Measurements from ENCODE around the gene BICC1. TPM values are rescaled to one million over a fixed set of nuclear protein-coding genes. Genes with fewer than 3 reads are reported as not detected.

BICC1 gene
- total and polyA plus RNA-seq, 2 of the 8 experiments (the other 6 are each of a cell fraction or from before 2014, with no cell fraction given), result 0.20 to 0.73 TPM

DNA sequence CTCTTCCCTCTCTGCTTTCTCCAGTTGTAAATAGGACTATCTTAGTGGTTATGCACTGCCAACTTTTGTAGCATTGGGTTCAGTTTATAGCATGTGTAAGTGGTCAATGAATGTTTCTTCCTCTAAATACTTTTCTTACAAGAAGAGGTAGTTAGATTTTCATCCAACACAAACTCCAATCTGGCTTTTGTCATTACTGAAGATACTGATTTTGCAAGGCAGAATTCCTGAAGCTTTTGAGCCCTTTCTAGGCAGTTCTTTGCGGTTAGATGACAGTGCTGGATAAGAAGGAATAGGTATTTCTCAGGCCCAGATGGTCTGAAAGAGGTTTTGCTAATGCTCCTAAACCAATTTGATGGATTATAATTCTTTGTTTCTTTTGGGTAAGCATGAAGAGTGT lies 60.5 kb downstream of the BICC1 start:
- no peak overlapping the region for H3K4me3 ChIP-seq (ENCODE audit: extremely low read depth in 1 of 4, insufficient read depth in 2 of 4, low read depth in 3 of 4, low read length in 4 of 4)
- H3K27me3 ChIP-seq (replicated peaks in 1 of 4; ENCODE audit: control insufficient read depth in 3 of 4, extremely low read depth in 1 of 4, insufficient read depth in 3 of 4, low read length in 3 of 4), result no peaks in the 10 kb centered on the region
- no peaks in the 10 kb centered on the region for H3K36me3 ChIP-seq (ENCODE audit: control insufficient read depth in 2 of 4, insufficient read depth in 4 of 4, low read length in 3 of 4)
- H3K14ac ChIP-seq (ENCODE audit: insufficient read length), result no peak overlapping the region
- no peak overlapping the region for H2BK5ac ChIP-seq (ENCODE audit: low read depth, low read length)
- H2AK5ac ChIP-seq (ENCODE audit: low read depth, low read length), result no peak overlapping the region
- H2BK12ac ChIP-seq (ENCODE audit: low read depth, low read length), result no peak overlapping the region
- no peaks in the 10 kb centered on the region for H3K4me1 ChIP-seq (replicated peaks in 1 of 4; ENCODE audit: control insufficient read depth in 3 of 4, insufficient read depth in 4 of 4, low read length in 3 of 4)
- H4K20me1 ChIP-seq (replicated peaks in 1 of 2; ENCODE audit: control insufficient read depth in 1 of 2, insufficient read depth in 2 of 2, low read length in 2 of 2), result no peaks in the 10 kb centered on the region
- no peak overlapping the region for H3K56ac ChIP-seq (replicated peaks; ENCODE audit: insufficient read length, low read depth, low read length)
- H3K18ac ChIP-seq (ENCODE audit: extremely low read depth, low read length), result no peak overlapping the region
- no peak for FAIRE-seq
- no peaks in the 10 kb centered on the region for H3K23me2 ChIP-seq (ENCODE audit: low read depth, low read length)
- H3K4me2 ChIP-seq (ENCODE audit: insufficient read depth in 1 of 2, low read depth in 2 of 2, low read length in 2 of 2), result no peak overlapping the region
- no peak overlapping the region for H3K4ac ChIP-seq (replicated peaks; ENCODE audit: insufficient read length, low read depth, low read length)
- H3K9me3 ChIP-seq (ENCODE audit: insufficient read depth in 2 of 2, low read depth in 1 of 2, low read length in 1 of 2), result no peaks in the 10 kb centered on the region
- ChIA-PET CTCF (ENCODE audit: partially characterized antibody) (interaction anchor here (0.5 kb wide), 1 partner anchor 11 kb away, joined by 4 read pairs; no protein-coding TSS in a partner anchor), POLR2A (ENCODE audit: partially characterized antibody) (no interaction called here)
- H3K79me1 ChIP-seq (ENCODE audit: low read depth, low read length), result no peaks in the 10 kb centered on the region
- H2BK20ac ChIP-seq (ENCODE audit: low read length), result no peak overlapping the region
- TF ChIP-seq EP300 (IDR thresholded peaks at IDR 0.05; ENCODE audit: borderline replicate concordance in 1 of 2, low read depth in 2 of 2, low read length in 2 of 2) (no peak), ZNF274 (IDR thresholded peaks at IDR 0.05; ENCODE audit: borderline replicate concordance, extremely low read depth, low read length) (no peak), GABPA (IDR thresholded peaks at IDR 0.05; ENCODE audit: borderline replicate concordance, insufficient read depth, low read length) (no peak), JUN (IDR thresholded peaks at IDR 0.05; ENCODE audit: low read depth, low read length) (no peak), KDM5A (IDR thresholded peaks at IDR 0.05; ENCODE audit: low read length) (no peak), GTF2F1 (IDR thresholded peaks at IDR 0.05; ENCODE audit: borderline replicate concordance, low read depth, low read length) (no peak), NANOG (IDR thresholded peaks at IDR 0.05; ENCODE audit: insufficient read depth, low read depth, low read length, poor library complexity, severe bottlenecking) (no peak), SP1 (IDR thresholded peaks at IDR 0.05; ENCODE audit: low read depth, low read length) (no peak), CTBP2 (IDR thresholded peaks at IDR 0.05; ENCODE audit: borderline replicate concordance, insufficient read depth, insufficient read length, low read length) (no peak), RFX5 (IDR thresholded peaks at IDR 0.05; ENCODE audit: borderline replicate concordance, low read depth, low read length) (no peak), KDM1A (IDR thresholded peaks at IDR 0.05; ENCODE audit: borderline replicate concordance, low read length) (no peak), SUZ12 (IDR thresholded peaks at IDR 0.05; ENCODE audit: low read length) (no peak), POU5F1 (IDR thresholded peaks at IDR 0.05; ENCODE audit: low read depth, low read length) (no peak)
- 100% methylated on average over 1 of the region's 1 CpG; no CpG with 5 or more reads in 1 of the 2 experiments for WGBS, 2 experiments (ENCODE audit: extremely low coverage in 1 of 2, insufficient coverage in 1 of 2, insufficient read length in 1 of 2, insufficient replicate concordance in 2 of 2, low coverage in 1 of 2, low lambda C conversion rate in 2 of 2, missing lambda C conversion rate in 1 of 2)
- H3K9ac ChIP-seq (replicated peaks in 1 of 4; ENCODE audit: extremely low read depth in 1 of 4, low read depth in 3 of 4, low read length in 3 of 4), result no peak overlapping the region
- H3K27ac ChIP-seq (ENCODE audit: low read depth, low read length), result no peak overlapping the region
- H2AFZ ChIP-seq (ENCODE audit: low read length), result no peak overlapping the region
- no peak overlapping the region for H2BK15ac ChIP-seq (ENCODE audit: low read length)
- H3K79me2 ChIP-seq (ENCODE audit: control insufficient read depth in 1 of 2, insufficient read depth in 2 of 2, low read length in 2 of 2), result no peaks in the 10 kb centered on the region
- no peak overlapping the region for H4K8ac ChIP-seq (ENCODE audit: extremely low read depth, insufficient read depth, low read length)
- no peak overlapping the region for H4K5ac ChIP-seq (ENCODE audit: insufficient read length, low read depth, low read length)
- no peak overlapping the region for H3K23ac ChIP-seq (ENCODE audit: insufficient read length)
- no peak overlapping the region for H2BK120ac ChIP-seq (replicated peaks; ENCODE audit: low read depth, low read length)
- DNase-seq (ENCODE audit: low read depth in 1 of 2, low spot score in 2 of 2), result no peak
- no peak overlapping the region for H4K91ac ChIP-seq (replicated peaks; ENCODE audit: insufficient read length, low read length)
